Activated CD4-positive, alpha-beta memory T cell treated with anti-CD3 and anti-CD28 coated beads, Interleukin-2, amount 10 ng/mL, durations not matched to agents 7 days and 5 days (primary cell): Measurements from ENCODE around the gene TIAL1. TPM values are rescaled to one million over a fixed set of nuclear protein-coding genes. Genes with fewer than 3 reads are reported as not detected.
"Not testable (repeated sequence)": the region's sequence is repeated elsewhere in the genome, so short reads cannot be mapped to it uniquely, and the experiment has no call there.

Experiments used
- CTCF ChIA-PET: fragments of 350-600 bp; sonication (Branson Sonifier 250); formaldehyde crosslinking; loops from one replicate; lab custom pipeline; 2021; ENCODE audit warnings: antibody characterized with exemption, inconsistent platforms; lab: Charles Lee
- POLR2A ChIA-PET: fragments of 350-600 bp; sonication (Branson Sonifier 250); formaldehyde crosslinking; loops from one replicate; lab custom pipeline; 2021; ENCODE audit warnings: antibody characterized with exemption; lab: Charles Lee
- DNase-seq: peaks from one replicate; pipeline ENCODE4 v3.0.0-alpha.2; 2020
- H3K27ac Mint-ChIP-seq: one replicate; pipeline ENCODE4 v1.8.0; 2021; ENCODE audit warnings: mild to moderate bottlenecking, mixed read lengths
- H3K27me3 Mint-ChIP-seq: one replicate; pipeline ENCODE4 v1.8.0; 2021; ENCODE audit warnings: mixed read lengths
- H3K36me3 Mint-ChIP-seq: one replicate; pipeline ENCODE4 v1.8.0; 2021; ENCODE audit warnings: low read depth, mixed read lengths
- H3K4me1 Mint-ChIP-seq: one replicate; pipeline ENCODE4 v1.8.0; 2021; ENCODE audit warnings: mixed read lengths
- H3K4me3 Mint-ChIP-seq: one replicate; pipeline ENCODE4 v1.8.0; 2021; ENCODE audit warnings: mild to moderate bottlenecking, mixed read lengths
- H3K9me3 Mint-ChIP-seq: one replicate; pipeline ENCODE4 v1.8.0; 2021; ENCODE audit warnings: mixed read lengths
- total RNA-seq, 2 experiments: library from RNA; stranded (reverse); gene quantifications; one replicate each; pipeline ENCODE4 v1.2.3, GENCODE V29; 2021

The TIAL1 gene
- total RNA-seq, 2 experiments from 2014 or later: 168 to 170 TPM

DNA sequence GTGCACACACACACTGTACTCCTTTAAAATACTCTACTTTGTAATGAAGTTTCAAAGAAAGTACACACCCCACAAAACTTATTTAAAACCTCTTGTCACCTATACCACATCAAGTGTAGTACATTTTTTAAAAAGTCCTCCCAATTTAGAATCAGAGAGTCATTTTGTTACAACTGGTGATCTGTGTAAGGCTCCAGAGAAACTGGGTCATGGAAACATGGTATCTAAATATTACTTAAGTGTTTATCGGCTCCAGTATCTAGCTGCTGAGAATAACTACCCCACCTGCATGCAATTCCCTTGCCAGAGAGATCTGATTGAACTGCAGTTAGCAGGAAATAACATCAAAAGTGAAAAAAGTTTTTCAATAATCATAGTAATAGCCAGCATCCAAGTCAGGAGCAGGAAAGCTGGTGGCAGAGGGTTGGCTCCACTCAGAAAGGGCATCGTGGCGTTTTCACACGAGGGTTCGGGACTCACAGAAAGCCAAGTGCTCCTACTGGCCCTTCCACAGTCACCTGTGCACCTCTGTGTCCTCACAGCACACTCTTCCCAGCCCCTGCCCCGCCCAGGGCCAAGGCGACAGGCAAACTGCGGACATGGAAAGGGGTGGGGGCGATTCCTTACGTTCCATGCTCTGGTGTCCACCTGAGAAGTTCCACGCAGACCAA, 60.8 kb downstream of the TIAL1 start:
- no peak for DNase-seq
- no peaks in the 10 kb centered on the region for H3K27me3 Mint-ChIP-seq
- peaks cover 68% of the 10 kb centered on the region for H3K4me1 Mint-ChIP-seq
- no peak overlapping the region for H3K27ac Mint-ChIP-seq
- H3K4me3 Mint-ChIP-seq: no peak overlapping the region
- H3K36me3 Mint-ChIP-seq: peaks cover 50% of the 10 kb centered on the region
- no peaks in the 10 kb centered on the region for H3K9me3 Mint-ChIP-seq
- POLR2A ChIA-PET: no interaction called here
- CTCF ChIA-PET: interaction anchor here (0.7 kb wide), 2 partner anchors 7 to 327 kb away, joined by 3 read pairs; no protein-coding TSS in a partner anchor

DNA sequence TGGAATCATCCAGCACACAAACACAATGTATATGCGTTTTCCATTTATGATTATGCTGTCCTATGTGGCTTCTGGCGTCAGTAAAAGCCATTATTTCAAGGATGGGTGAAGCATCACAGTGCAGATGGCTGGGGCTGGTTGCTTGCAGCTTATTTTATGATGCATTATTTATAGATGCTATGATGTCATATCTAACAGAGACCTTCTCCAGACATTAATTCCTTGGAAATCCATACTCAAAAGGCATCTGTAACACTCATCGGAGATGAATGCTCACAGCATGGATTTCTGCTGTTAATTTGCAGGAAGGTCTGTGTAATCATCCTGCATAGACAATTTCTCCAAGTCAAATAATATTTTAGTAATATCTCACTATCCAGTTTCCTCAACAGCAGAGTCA, 61.5 kb downstream of the TIAL1 start:
- ChIA-PET CTCF (interaction anchor here (0.7 kb wide), 1 partner anchor 8 kb away, joined by 3 read pairs; no protein-coding TSS in a partner anchor), POLR2A (interaction anchor here (2.4 kb wide), 1 partner anchor 10 kb away, joined by 9 read pairs; no protein-coding TSS in a partner anchor)
- Mint-ChIP-seq H3K4me1 (peaks cover 62% of the 10 kb centered on the region), H3K4me3 (no peak overlapping the region), H3K27ac (no peak overlapping the region), H3K36me3 (peaks cover 50% of the 10 kb centered on the region), H3K9me3 (no peaks in the 10 kb centered on the region), H3K27me3 (no peaks in the 10 kb centered on the region)
- DNase-seq: no peak

DNA sequence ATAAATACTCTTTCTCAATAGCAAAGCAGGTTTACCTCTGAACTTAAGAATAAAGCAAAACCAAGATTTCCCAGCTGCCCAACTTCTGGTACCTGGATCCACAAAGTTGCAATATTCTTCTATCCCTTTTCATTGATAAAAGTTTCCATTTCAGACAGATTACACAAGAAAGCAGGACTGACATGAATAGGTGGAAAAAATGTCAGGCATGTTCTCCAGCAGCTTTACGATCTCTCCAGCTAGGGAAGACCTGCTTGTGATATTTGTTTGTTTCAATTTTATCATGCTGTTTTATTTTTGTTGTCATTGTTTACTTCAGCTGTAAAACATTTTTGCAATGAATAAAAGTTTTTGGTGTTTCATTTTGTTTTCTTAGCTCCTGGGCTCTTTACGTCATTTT, 63.3 kb downstream of the TIAL1 start:
- Mint-ChIP-seq H3K36me3 (peaks cover 38% of the 10 kb centered on the region), H3K27me3 (no peaks in the 10 kb centered on the region), H3K27ac (no peak overlapping the region), H3K9me3 (no peaks in the 10 kb centered on the region), H3K4me1 (peaks cover 48% of the 10 kb centered on the region), H3K4me3 (no peak overlapping the region)
- ChIA-PET CTCF (interaction anchor here (1.4 to 1.8 kb wide), 2 partner anchors 9 to 16 kb away, joined by 3 to 6 read pairs; partner anchors contain the start of gene RGS10), POLR2A (interaction anchor here (0.9 to 3.0 kb wide), 3 partner anchors 8 to 326 kb away, joined by 3 to 16 read pairs (median 9); partner anchors contain the start of genes GRK5 and RGS10)
- no peak for DNase-seq

DNA sequence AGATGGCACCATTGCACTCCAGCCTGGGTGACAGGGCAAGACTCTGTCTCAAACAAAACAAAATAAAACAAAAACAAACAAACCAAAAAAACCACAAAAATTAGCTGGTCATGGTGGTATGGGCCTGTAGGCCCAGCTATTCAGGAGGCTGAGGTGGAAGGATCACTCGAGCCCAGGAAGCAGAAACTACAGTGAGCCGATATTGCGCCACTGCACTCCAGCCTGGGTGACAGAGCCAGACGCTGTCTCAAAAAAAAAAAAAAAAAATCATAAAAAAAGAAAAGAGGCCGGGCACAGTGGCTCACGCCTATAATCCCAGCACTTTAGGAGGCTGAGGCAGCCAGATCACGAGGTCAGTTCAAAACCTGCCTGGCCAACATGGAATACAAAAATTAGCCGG, 64.0 kb downstream of the TIAL1 start:
- not testable (repeated sequence) for H3K9me3 Mint-ChIP-seq, H3K27me3 Mint-ChIP-seq, DNase-seq, H3K27ac Mint-ChIP-seq, H3K4me3 Mint-ChIP-seq
- ChIA-PET CTCF (interaction anchor here (1.8 kb wide), 1 partner anchor 10 kb away, joined by 6 read pairs; the partner anchor contains the start of gene RGS10), POLR2A (interaction anchor here (0.6 to 3.0 kb wide), 3 partner anchors 9 to 326 kb away, joined by 3 to 16 read pairs (median 4); partner anchors contain the start of genes GRK5 and RGS10)
- peaks cover 41% of the 10 kb centered on the region for H3K4me1 Mint-ChIP-seq
- peaks cover 38% of the 10 kb centered on the region for H3K36me3 Mint-ChIP-seq

DNA sequence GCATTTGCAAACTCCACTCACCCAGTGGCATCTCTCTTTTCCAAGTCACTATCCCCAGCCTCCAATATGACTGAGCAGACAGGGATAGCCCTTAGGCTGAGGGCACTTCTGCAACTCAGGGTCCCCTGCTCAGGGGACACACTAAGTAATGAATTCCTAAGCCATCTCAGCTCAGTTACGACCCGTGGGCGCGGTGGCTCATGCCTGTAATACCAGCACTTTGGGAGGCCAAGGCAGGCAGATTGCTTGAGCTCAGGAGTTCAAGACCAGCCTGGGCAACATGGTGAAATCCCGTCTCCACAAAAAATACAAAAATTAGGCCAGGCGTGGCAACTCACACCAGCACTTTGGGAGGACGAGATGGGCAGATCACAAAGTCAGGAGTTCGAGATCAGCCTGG, 64.5 kb downstream of the TIAL1 start:
- Mint-ChIP-seq H3K36me3 (peaks cover 34% of the 10 kb centered on the region), H3K4me1 (peaks cover 39% of the 10 kb centered on the region)
- H3K4me3 Mint-ChIP-seq, H3K27me3 Mint-ChIP-seq, DNase-seq, H3K27ac Mint-ChIP-seq, CTCF ChIA-PET, H3K9me3 Mint-ChIP-seq: not testable (repeated sequence)
- POLR2A ChIA-PET: interaction anchor here (0.6 to 3.0 kb wide), 2 partner anchors 10 to 281 kb away, joined by 4 to 16 read pairs; partner anchors contain the start of gene RGS10

DNA sequence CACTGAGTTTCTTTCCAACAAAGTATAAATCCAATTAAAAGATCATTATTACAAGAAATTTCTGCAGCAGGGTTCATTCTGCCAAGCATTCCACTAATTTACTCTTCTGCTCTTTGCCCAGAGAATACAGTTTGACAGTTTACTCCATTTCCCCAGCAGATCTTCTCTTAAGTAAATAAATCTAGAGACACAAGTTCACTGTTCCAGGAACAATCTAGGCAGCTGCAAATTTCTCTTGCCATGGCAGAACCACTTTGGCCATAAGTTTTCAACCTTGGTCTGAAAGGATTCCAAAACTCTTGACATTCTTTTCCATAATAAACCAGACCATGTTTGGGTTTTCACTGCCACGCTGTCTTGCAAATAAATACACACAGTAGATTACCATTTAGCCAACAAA, 65.7 kb downstream of the TIAL1 start:
- Mint-ChIP-seq H3K4me3 (no peak overlapping the region), H3K27ac (no peak overlapping the region), H3K27me3 (no peaks in the 10 kb centered on the region), H3K9me3 (no peaks in the 10 kb centered on the region), H3K4me1 (peaks cover 31% of the 10 kb centered on the region), H3K36me3 (peaks cover 34% of the 10 kb centered on the region)
- ChIA-PET CTCF (interaction anchor here (0.6 kb wide), 1 partner anchor 12 kb away, joined by 3 read pairs; no protein-coding TSS in a partner anchor), POLR2A (interaction anchor here (1.0 to 2.3 kb wide), 2 partner anchors 12 to 14 kb away, joined by 5 to 15 read pairs; partner anchors contain the start of gene RGS10)
- no peak for DNase-seq

DNA sequence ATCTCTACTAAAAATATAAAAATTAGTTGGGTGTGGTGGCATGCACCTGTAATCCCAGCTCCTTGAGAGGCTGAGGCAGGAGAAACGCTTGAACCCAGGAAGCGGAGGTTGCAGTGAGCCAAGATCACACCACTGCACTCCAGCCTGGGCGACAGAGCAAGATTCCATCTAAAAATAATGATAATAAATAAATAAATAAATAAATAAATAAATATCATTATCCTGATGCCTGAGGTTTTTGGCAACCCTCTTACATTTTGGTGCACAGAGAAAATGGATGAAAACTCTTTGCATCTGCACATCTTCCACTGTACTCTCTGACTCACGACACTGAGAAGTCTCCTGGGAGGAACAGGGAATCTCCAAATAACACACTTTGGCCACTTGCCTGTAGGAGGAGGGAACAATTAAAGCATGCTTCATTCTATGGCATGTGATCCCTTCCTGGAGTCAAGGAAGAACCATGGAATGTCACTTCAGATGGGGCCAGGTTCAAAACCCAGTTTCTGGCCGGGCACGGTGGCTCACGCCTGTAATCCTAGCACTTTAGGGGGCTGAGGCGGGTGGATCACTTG, 68.0 kb downstream of the TIAL1 start:
- peaks cover 21% of the 10 kb centered on the region for H3K4me1 Mint-ChIP-seq
- not testable (repeated sequence) for H3K4me3 Mint-ChIP-seq, H3K9me3 Mint-ChIP-seq, H3K27me3 Mint-ChIP-seq, H3K27ac Mint-ChIP-seq, DNase-seq
- POLR2A ChIA-PET: interaction anchor here (2.3 kb wide), 1 partner anchor 12 kb away, joined by 15 read pairs; no protein-coding TSS in a partner anchor
- CTCF ChIA-PET: interaction anchor here (1.2 kb wide), 1 partner anchor 14 kb away, joined by 5 read pairs; the partner anchor contains the start of gene RGS10
- peaks cover 40% of the 10 kb centered on the region for H3K36me3 Mint-ChIP-seq

DNA sequence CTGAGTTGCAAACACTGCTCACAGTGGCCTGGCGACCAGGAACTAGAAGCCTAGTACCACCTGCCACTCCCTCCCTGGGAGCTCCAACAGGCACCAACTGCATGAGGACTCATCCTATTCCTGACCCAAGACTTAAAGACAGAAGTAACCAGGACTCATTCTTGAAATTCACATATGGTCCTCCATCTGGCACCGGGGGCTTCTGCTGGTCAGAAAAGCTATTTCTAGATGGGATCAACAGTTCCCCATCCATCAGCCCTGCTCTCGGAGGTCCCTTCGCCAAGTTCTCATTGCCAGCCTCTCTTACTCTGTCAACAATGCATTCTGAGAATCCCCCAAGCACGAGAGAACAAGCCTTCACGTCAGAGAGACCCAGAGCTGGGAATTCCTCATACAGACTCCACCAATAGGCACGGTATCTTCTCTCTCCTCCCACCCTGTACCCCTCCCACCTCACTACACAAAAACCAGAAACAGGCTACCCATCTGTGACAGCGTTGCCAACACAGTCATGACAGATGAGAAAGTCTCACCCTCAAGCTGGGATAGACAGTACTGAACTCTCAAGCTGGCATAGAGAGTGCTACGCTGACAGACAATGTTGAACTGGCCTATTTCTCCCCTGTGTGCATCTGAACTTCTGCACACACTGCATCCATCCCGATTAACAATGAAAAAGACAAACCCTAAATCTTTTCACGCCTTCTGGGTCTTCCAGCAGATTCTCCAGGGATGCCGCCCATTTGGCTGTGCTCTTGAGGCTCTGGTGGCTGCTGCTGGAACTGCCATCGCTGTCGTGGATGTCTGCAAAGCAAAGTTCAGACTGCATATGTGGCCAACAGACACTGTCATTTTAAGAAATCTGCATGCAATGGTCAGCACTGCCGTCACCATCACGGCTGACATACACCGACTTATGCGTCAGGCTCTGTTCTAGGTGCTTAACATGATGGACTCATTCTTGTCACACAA, 69.9 kb downstream of the TIAL1 start:
- ChIA-PET CTCF (interaction anchor here (1.3 to 1.4 kb wide), 2 partner anchors 9 to 11 kb away, joined by 3 read pairs; no protein-coding TSS in a partner anchor), POLR2A (interaction anchor here (1.9 to 2.4 kb wide), 2 partner anchors 7 to 9 kb away, joined by 7 to 9 read pairs; no protein-coding TSS in a partner anchor)
- peaks cover 13% of the 10 kb centered on the region for H3K4me1 Mint-ChIP-seq
- no peak overlapping the region for H3K4me3 Mint-ChIP-seq
- no peak for DNase-seq
- no peaks in the 10 kb centered on the region for H3K27me3 Mint-ChIP-seq
- no peak overlapping the region for H3K27ac Mint-ChIP-seq
- peaks cover 46% of the 10 kb centered on the region for H3K36me3 Mint-ChIP-seq
- H3K9me3 Mint-ChIP-seq: no peaks in the 10 kb centered on the region

DNA sequence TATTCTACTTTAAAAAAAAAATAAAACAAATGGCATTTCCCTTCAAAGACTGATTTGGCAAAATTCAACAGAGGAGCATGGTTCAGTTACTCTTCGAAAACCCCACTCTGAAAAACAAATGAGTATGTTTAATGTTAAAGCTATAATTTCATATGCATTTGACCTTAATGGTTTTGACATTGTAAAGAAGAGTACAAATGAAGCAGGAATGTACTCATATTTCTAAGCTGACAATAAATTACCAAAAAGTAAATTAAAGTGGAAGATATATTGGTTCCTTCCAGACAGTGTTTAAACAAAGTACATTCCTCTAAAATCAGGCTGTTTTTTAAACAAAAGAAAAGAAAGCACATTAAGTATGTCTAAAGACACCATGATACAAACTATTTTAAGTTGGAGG, 70.6 kb downstream of the TIAL1 start:
- no peak for DNase-seq
- Mint-ChIP-seq H3K9me3 (no peaks in the 10 kb centered on the region), H3K27me3 (no peaks in the 10 kb centered on the region), H3K36me3 (peaks cover 49% of the 10 kb centered on the region), H3K27ac (no peak overlapping the region), H3K4me3 (no peak overlapping the region), H3K4me1 (peaks cover 11% of the 10 kb centered on the region)
- ChIA-PET CTCF (interaction anchor here (1.3 to 1.4 kb wide), 2 partner anchors 8 to 10 kb away, joined by 3 read pairs; no protein-coding TSS in a partner anchor), POLR2A (interaction anchor here (0.6 to 2.4 kb wide), 3 partner anchors 8 to 24 kb away, joined by 3 to 9 read pairs (median 7); no protein-coding TSS in a partner anchor)

DNA sequence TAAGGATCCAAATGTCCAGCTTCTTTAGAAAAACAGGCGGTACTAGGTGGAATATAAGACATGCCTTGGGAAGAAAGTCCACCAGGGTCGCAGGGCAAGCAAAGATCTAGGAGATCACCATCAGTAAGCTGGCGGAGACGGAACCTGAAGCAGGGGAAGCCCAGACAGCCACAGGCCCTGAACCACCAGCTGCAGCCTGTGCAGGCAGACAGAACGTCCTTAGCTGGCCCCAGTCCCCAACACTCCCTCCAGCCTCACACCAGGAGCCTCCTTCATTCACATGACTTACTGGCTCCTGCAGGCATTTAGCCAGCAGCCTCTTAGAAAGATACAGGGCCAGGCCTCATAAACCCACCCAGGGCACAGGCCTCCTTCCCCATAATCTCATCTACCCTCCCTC, 71.6 kb downstream of the TIAL1 start:
- Mint-ChIP-seq H3K27me3 (no peaks in the 10 kb centered on the region), H3K4me1 (peaks cover 8% of the 10 kb centered on the region), H3K27ac (no peak overlapping the region), H3K4me3 (no peak overlapping the region), H3K36me3 (peaks cover 53% of the 10 kb centered on the region), H3K9me3 (no peaks in the 10 kb centered on the region)
- CTCF ChIA-PET: interaction anchor here (1.2 to 1.3 kb wide), 2 partner anchors 18 to 326 kb away, joined by 3 to 5 read pairs; no protein-coding TSS in a partner anchor
- POLR2A ChIA-PET: interaction anchor here (0.7 to 2.4 kb wide), 3 partner anchors 9 to 19 kb away, joined by 3 to 9 read pairs (median 3); no protein-coding TSS in a partner anchor
- DNase-seq: no peak

DNA sequence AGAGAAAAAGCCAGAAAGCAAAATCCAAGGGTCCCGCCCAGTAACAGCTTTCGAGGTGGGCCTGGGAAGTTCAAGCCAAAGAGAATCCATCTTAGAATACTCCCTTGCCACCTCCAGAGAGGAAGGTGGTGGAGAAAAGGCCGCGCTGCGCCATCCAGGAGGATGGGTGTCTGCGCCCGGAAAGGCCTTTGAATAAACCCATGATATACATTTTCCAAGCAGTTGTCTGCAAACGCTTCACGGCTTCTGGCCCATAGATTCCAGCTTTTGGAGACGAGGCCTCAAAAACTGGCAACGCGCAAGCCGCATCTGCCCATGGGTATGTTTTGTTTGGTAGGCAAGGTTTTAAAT, 72.1 kb downstream of the TIAL1 start:
- Mint-ChIP-seq H3K9me3 (no peaks in the 10 kb centered on the region), H3K27me3 (no peaks in the 10 kb centered on the region), H3K36me3 (peaks cover 56% of the 10 kb centered on the region), H3K4me3 (no peak overlapping the region), H3K4me1 (peaks cover 11% of the 10 kb centered on the region), H3K27ac (no peak overlapping the region)
- no peak for DNase-seq
- CTCF ChIA-PET: interaction anchor here (1.2 to 1.3 kb wide), 2 partner anchors 19 to 325 kb away, joined by 3 to 5 read pairs; no protein-coding TSS in a partner anchor
- POLR2A ChIA-PET: interaction anchor here (0.7 to 2.4 kb wide), 4 partner anchors 9 to 20 kb away, joined by 3 to 9 read pairs (median 3); no protein-coding TSS in a partner anchor
